ENCODE results near the gene ZBTB11. TPM values are rescaled to one million over a fixed set of nuclear protein-coding genes. Genes with fewer than 3 reads are reported as not detected.
"Not testable (repeated sequence)": the region's sequence is repeated elsewhere in the genome, so short reads cannot be mapped to it uniquely, and the experiment has no call there.

ZBTB11 gene
- total and polyA plus RNA-seq, 2 donors (not counting 3 experiments of a cell fraction or from before 2014, with no cell fraction given): 4.2 to 15.8 TPM

DNA sequence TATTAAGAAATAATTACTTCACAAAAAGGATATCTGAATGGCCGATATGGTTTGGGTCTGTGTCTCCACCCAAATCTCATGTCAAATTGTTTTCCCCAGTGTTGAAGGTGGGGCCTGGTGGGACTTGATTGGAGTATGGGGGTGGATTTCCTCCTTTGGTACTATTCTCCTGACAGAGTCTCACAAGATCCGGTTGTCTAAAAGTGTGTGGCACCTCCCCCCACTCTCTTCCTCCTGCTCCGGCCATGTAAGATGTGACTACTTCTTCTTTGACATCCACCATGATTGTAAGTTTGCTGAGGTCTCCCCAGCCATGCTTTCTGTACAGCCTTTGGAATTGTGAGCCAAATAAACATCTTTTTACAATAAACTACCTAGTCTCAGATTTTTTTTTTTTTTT lies 34.5 kb downstream of the ZBTB11 start:
- H3K27ac ChIP-seq (ENCODE audit: insufficient read depth, low read depth, low read length): no peak overlapping the region

DNA sequence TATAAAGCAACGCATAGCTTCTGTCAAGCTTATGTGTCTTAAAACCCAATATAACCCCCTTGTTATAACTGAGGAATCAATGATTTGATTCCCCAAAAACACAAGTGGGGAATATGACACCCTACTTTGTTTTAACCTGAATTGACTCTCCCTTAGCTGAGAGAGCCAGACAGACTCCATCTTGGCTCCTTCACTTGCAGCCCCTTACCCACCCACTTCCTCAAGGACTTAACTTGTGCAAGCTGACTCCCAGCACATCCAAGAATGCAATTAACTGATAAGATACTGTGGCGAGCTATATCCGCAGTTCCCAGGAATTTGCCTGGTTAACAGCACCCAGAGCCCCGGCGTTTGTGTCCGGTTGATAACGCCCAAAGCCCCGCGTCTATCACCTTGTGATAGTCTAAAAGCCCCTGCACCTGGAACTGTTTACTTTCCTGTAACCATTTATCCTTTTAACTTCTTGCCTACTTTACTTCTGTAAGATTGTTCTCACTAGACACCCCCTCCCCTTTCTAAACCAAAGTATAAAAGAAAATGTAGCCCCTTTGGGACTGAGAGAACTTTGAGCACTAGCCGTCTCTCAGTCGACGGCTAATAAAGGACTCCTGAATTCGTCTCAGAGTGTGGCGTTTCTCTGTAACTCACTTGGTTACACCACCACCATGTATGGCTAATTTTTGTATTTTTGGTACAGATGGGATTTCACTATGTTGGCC lies 35.4 kb downstream of the ZBTB11 start:
- H3K9ac ChIP-seq (replicated peaks; ENCODE audit: extremely low read depth, insufficient read depth, low read length); H3K4me2 ChIP-seq (ENCODE audit: insufficient read depth, low read length); H2AFZ ChIP-seq (ENCODE audit: low read depth, low read length); intact Hi-C loops (cut with micrococcal nuclease); H3K36me3 ChIP-seq (ENCODE audit: control insufficient read depth in 2 of 2, extremely low read depth in 1 of 2, insufficient read depth in 2 of 2, low read length in 2 of 2); H3K79me2 ChIP-seq (ENCODE audit: control insufficient read depth, insufficient read depth, low read length); H3K27ac ChIP-seq (ENCODE audit: insufficient read depth, low read depth, low read length); FAIRE-seq; H4K20me1 ChIP-seq (replicated peaks; ENCODE audit: control insufficient read depth, extremely low read depth, insufficient read depth, low read length); dilution Hi-C loops (cut with MboI; ENCODE audit: extremely low pct_ligation_motif_present, low sequenced_read_pairs); CTCF ChIA-PET; H3K9me1 ChIP-seq (replicated peaks; ENCODE audit: control insufficient read depth, extremely low read depth, insufficient read depth, low read length); BruUV-seq (replicated peaks); H3K4me3 ChIP-seq (replicated peaks in 1 of 3; ENCODE audit: insufficient read depth in 1 of 3, low read depth in 1 of 3, low read length in 3 of 3); H3K27me3 ChIP-seq (ENCODE audit: control insufficient read depth in 2 of 2, insufficient read depth in 2 of 2, low read length in 2 of 2); POLR2A ChIA-PET; DNase-seq (ENCODE audit: low read depth, low spot score); H3K9me3 ChIP-seq (replicated peaks; ENCODE audit: control insufficient read depth, insufficient read depth, low read length): not testable (repeated sequence)
- peaks cover 14% of the 10 kb centered on the region for H3K4me1 ChIP-seq (ENCODE audit: control insufficient read depth, extremely low read depth, insufficient read depth, low read length)

More for the DNA sequence above, 34.5 kb downstream of the ZBTB11 start:
- Histone ChIP-seq H3K79me2 (ENCODE audit: control insufficient read depth, insufficient read depth, low read length) (no peaks in the 10 kb centered on the region), H3K9me3 (replicated peaks; ENCODE audit: control insufficient read depth, insufficient read depth, low read length) (no peaks in the 10 kb centered on the region), H3K27me3 (ENCODE audit: control insufficient read depth in 2 of 2, insufficient read depth in 2 of 2, low read length in 2 of 2) (no peaks in the 10 kb centered on the region), H4K20me1 (replicated peaks; ENCODE audit: control insufficient read depth, extremely low read depth, insufficient read depth, low read length) (no peaks in the 10 kb centered on the region), H3K4me3 (replicated peaks in 1 of 3; ENCODE audit: insufficient read depth in 1 of 3, low read depth in 1 of 3, low read length in 3 of 3) (no peak overlapping the region), H3K9me1 (replicated peaks; ENCODE audit: control insufficient read depth, extremely low read depth, insufficient read depth, low read length) (no peaks in the 10 kb centered on the region), H3K4me1 (ENCODE audit: control insufficient read depth, extremely low read depth, insufficient read depth, low read length) (peaks cover 14% of the 10 kb centered on the region), H3K36me3 (ENCODE audit: control insufficient read depth in 2 of 2, extremely low read depth in 1 of 2, insufficient read depth in 2 of 2, low read length in 2 of 2) (no peaks in the 10 kb centered on the region), H3K4me2 (ENCODE audit: insufficient read depth, low read length) (no peak overlapping the region), H2AFZ (ENCODE audit: low read depth, low read length) (no peak overlapping the region), H3K9ac (replicated peaks; ENCODE audit: extremely low read depth, insufficient read depth, low read length) (no peak overlapping the region)
- CTCF ChIA-PET: no interaction called here
- POLR2A ChIA-PET: no interaction called here
- dilution Hi-C loops (cut with MboI; ENCODE audit: extremely low pct_ligation_motif_present, low sequenced_read_pairs): no loop called here
- DNase-seq (ENCODE audit: low read depth, low spot score): no peak
- TF ChIP-seq GATA2 (IDR thresholded peaks at IDR 0.05; ENCODE audit: insufficient read depth, insufficient read length, low read depth, low read length) (no peak), POLR2A (IDR thresholded peaks at IDR 0.05; ENCODE audit: low read depth, low read length) (no peak), EZH2 (IDR thresholded peaks at IDR 0.05; ENCODE audit: borderline replicate concordance, low read depth, low read length, severe bottlenecking) (no peak), MAX (IDR thresholded peaks at IDR 0.05; ENCODE audit: insufficient read depth, insufficient read length) (no peak), MYC (IDR thresholded peaks at IDR 0.05; ENCODE audit: low read depth, low read length) (no peak)
- TF ChIP-seq, protein P1, sequence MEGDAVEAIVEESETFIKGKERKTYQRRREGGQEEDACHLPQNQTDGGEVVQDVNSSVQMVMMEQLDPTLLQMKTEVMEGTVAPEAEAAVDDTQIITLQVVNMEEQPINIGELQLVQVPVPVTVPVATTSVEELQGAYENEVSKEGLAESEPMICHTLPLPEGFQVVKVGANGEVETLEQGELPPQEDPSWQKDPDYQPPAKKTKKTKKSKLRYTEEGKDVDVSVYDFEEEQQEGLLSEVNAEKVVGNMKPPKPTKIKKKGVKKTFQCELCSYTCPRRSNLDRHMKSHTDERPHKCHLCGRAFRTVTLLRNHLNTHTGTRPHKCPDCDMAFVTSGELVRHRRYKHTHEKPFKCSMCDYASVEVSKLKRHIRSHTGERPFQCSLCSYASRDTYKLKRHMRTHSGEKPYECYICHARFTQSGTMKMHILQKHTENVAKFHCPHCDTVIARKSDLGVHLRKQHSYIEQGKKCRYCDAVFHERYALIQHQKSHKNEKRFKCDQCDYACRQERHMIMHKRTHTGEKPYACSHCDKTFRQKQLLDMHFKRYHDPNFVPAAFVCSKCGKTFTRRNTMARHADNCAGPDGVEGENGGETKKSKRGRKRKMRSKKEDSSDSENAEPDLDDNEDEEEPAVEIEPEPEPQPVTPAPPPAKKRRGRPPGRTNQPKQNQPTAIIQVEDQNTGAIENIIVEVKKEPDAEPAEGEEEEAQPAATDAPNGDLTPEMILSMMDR (IDR thresholded peaks at IDR 0.05; ENCODE audit: extremely low read depth in 1 of 2, insufficient read depth in 1 of 2, low read depth in 1 of 2, low read length in 2 of 2): no peak
- BruUV-seq (replicated peaks): no TSS peak
- intact Hi-C loops (cut with micrococcal nuclease): no loop called here
- FAIRE-seq: no peak

Data from endothelial cell of umbilical vein (primary cell).